DND-41 (cell line): ENCODE measurements around the gene OR2G2.

Source experiments
- ATAC-seq: fragments of 200-7000 bp; cut with Tn5 transposase; 3 replicates; pipeline ENCODE4 v1.9.1; 2021; ENCODE audit warnings: low read depth; ENCODE audit not compliant: insufficient read depth
- DNase-seq: peaks from one replicate; pipeline ENCODE4 v3.0.0-alpha.2; 2020
- H2AFZ ChIP-seq: 2 replicates; pipeline ENCODE4 v1.6.0; 2012; ENCODE audit warnings: low read depth, low read length
- H3K27ac ChIP-seq: 2 replicates; pipeline ENCODE4 v1.5.1; 2012; ENCODE audit warnings: low read length, inconsistent platforms
- H3K27me3 ChIP-seq: fragments of 200-600 bp; sonication (generic); 2 replicates; pipeline ENCODE4 v1.6.0; 2012; ENCODE audit warnings: low read length, mild to moderate bottlenecking, inconsistent platforms; ENCODE audit not compliant: insufficient read depth, poor library complexity
- H3K36me3 ChIP-seq: 2 replicates; pipeline ENCODE4 v1.5.1; 2012; ENCODE audit warnings: low read length, inconsistent platforms; ENCODE audit not compliant: insufficient read depth
- H3K4me1 ChIP-seq: 2 replicates; pipeline ENCODE4 v1.5.1; 2012; ENCODE audit warnings: mild to moderate bottlenecking, low read length; ENCODE audit not compliant: insufficient read depth
- H3K4me2 ChIP-seq: 2 replicates; pipeline ENCODE4 v1.6.0; 2012; ENCODE audit warnings: mild to moderate bottlenecking, moderate library complexity, low read length, inconsistent platforms; ENCODE audit not compliant: insufficient read depth
- H3K4me3 ChIP-seq, 2 experiments: fragments of 200-600 bp in 1 of 2; shearing (Covaris generic) in 1 of 2; 2 replicates each; pipeline ENCODE4 v1.5.1; 2012 to 2016; ENCODE audit warnings: inconsistent platforms in 2 of 2, low read length in 2 of 2, mild to moderate bottlenecking in 2 of 2, low read depth in 1 of 2, moderate library complexity in 1 of 2
- H3K79me2 ChIP-seq: 2 replicates; pipeline ENCODE4 v1.6.0; 2012; ENCODE audit warnings: low read length, inconsistent platforms; ENCODE audit not compliant: insufficient read depth
- H3K9ac ChIP-seq: 2 replicates; pipeline ENCODE4 v1.6.0; 2012; ENCODE audit warnings: low read depth, mild to moderate bottlenecking, inconsistent platforms, low read length, moderate library complexity
- H3K9me3 ChIP-seq: 2 replicates; pipeline ENCODE4 v1.5.1; 2012; ENCODE audit warnings: low read length, moderate library complexity, mild to moderate bottlenecking, inconsistent platforms; ENCODE audit not compliant: insufficient read depth, severe bottlenecking
- H4K20me1 ChIP-seq: 2 replicates; pipeline ENCODE4 v1.6.0; 2012; ENCODE audit warnings: low read length; ENCODE audit not compliant: insufficient read depth
- CTCF ChIP-seq: IDR thresholded peaks from 2 replicates; pipeline ENCODE4 v1.5.1; 2012; ENCODE audit warnings: borderline replicate concordance, low read length, moderate library complexity, mild to moderate bottlenecking; ENCODE audit not compliant: poor library complexity, severe bottlenecking; ENCODE audit errors: extremely low read depth
- EZH2 ChIP-seq: IDR thresholded peaks from 3 replicates; pipeline ENCODE4 v1.6.1; 2012; ENCODE audit warnings: borderline replicate concordance, low read depth, mild to moderate bottlenecking, moderate library complexity, low read length, inconsistent platforms; ENCODE audit not compliant: severe bottlenecking

Gene OR2G2

GRCh38 chr1:247588060-247588459 is at the start of gene OR2G2:
OR2G2 (plus strand) TSS chr1:247588360; CDS start chr1:247588360, 0 bp downstream.
- Histone ChIP-seq H3K9me3 (no peaks in the 10 kb centered on the region), H3K27ac (no peak within 1 kb of the TSS), H3K27me3 (no peaks in the 10 kb centered on the region), H3K36me3 (no peaks in the 10 kb centered on the region), H3K4me3 (no peak within 1 kb of the TSS), H3K9ac (no peak within 1 kb of the TSS), H2AFZ (no peak within 1 kb of the TSS), H4K20me1 (no peaks in the 10 kb centered on the region), H3K79me2 (no peaks in the 10 kb centered on the region), H3K4me2 (no peak within 1 kb of the TSS), H3K4me1 (no peaks in the 10 kb centered on the region)
- DNase-seq: no peak
- ATAC-seq: no peak
- TF ChIP-seq CTCF (no peak), EZH2 (no peak)

- Histone ChIP-seq H4K20me1 (no peaks in the 10 kb centered on the region), H3K79me2 (no peaks in the 10 kb centered on the region), H3K9ac (no peak overlapping the region), H3K27ac (no peak overlapping the region), H3K4me3 (no peak overlapping the region), H3K9me3 (no peaks in the 10 kb centered on the region), H3K27me3 (peaks cover 3% of the 10 kb centered on the region), H3K36me3 (no peaks in the 10 kb centered on the region), H3K4me1 (no peaks in the 10 kb centered on the region), H2AFZ (no peak overlapping the region), H3K4me2 (no peak overlapping the region)
- DNase-seq (no peak), ATAC-seq (no peak)
- TF ChIP-seq EZH2 (no peak), CTCF (no peak)
These were observed 49.6 kb upstream of the OR2G2 start for GRCh38 chr1:247538561-247538960.

GRCh38 chr1:247539215-247539614 is 48.9 kb upstream of the OR2G2 start:
- no peaks in the 10 kb centered on the region for H3K9me3 ChIP-seq
- TF ChIP-seq EZH2 (no peak), CTCF (no peak)
- ATAC-seq: no peak
- no peak overlapping the region for H3K9ac ChIP-seq
- no peak overlapping the region for H2AFZ ChIP-seq
- no peak overlapping the region for H3K4me2 ChIP-seq
- no peaks in the 10 kb centered on the region for H4K20me1 ChIP-seq
- H3K79me2 ChIP-seq: no peaks in the 10 kb centered on the region
- H3K4me1 ChIP-seq: no peaks in the 10 kb centered on the region
- H3K36me3 ChIP-seq: no peaks in the 10 kb centered on the region
- no peak overlapping the region for H3K27ac ChIP-seq
- DNase-seq: no peak
- no peak overlapping the region for H3K4me3 ChIP-seq
- H3K27me3 ChIP-seq: peaks cover 3% of the 10 kb centered on the region

GRCh38 chr1:247540581-247540980 is 47.6 kb upstream of the OR2G2 start:
- Histone ChIP-seq H3K4me1 (no peaks in the 10 kb centered on the region), H3K27me3 (peaks cover 3% of the 10 kb centered on the region), H2AFZ (no peak overlapping the region), H3K36me3 (no peaks in the 10 kb centered on the region), H3K79me2 (no peaks in the 10 kb centered on the region), H3K27ac (no peak overlapping the region), H3K4me3 (no peak overlapping the region), H3K4me2 (no peak overlapping the region), H4K20me1 (no peaks in the 10 kb centered on the region), H3K9me3 (no peaks in the 10 kb centered on the region), H3K9ac (no peak overlapping the region)
- ATAC-seq (no peak), DNase-seq (no peak)
- no peak for TF ChIP-seq CTCF
- no peak for TF ChIP-seq EZH2
